WTC11 (cell line): Measurements from ENCODE around the gene CAMTA1. TPM values are rescaled to one million over a fixed set of nuclear protein-coding genes. Genes with fewer than 3 reads are reported as not detected.

Experiments used
- ATAC-seq: fragments of 200-7000 bp; cut with Tn5 transposase; 2 replicates; pipeline ENCODE4 v1.10.0; 2021; ENCODE audit warnings: mild to moderate bottlenecking, moderate library complexity
- CTCF ChIA-PET: fragments of 300-600 bp; sonication (Branson Sonifier 250); formaldehyde crosslinking; loops from one replicate; lab custom pipeline; 2021; ENCODE audit warnings: antibody characterized with exemption; lab: Charles Lee
- POLR2A ChIA-PET: fragments of 350-600 bp; sonication (Branson Sonifier 250); formaldehyde crosslinking; loops from one replicate; lab custom pipeline; 2021; ENCODE audit warnings: antibody characterized with exemption; lab: Charles Lee
- DNase-seq: peaks from one replicate; pipeline ENCODE4 v3.0.0; 2021; ENCODE audit warnings: low spot score
- H3K27ac Mint-ChIP-seq: 2 replicates; pipeline ENCODE4 v1.8.0; 2021; ENCODE audit warnings: mixed read lengths
- H3K27me3 Mint-ChIP-seq: 2 replicates; pipeline ENCODE4 v1.8.0; 2021; ENCODE audit warnings: low read depth, mild to moderate bottlenecking, moderate library complexity, mixed read lengths
- H3K36me3 Mint-ChIP-seq: 2 replicates; pipeline ENCODE4 v1.8.0; 2021; ENCODE audit warnings: mixed read lengths
- H3K4me1 Mint-ChIP-seq: 2 replicates; pipeline ENCODE4 v1.8.0; 2022; ENCODE audit warnings: mixed read lengths
- H3K4me3 Mint-ChIP-seq: 2 replicates; pipeline ENCODE4 v1.8.0; 2021; ENCODE audit warnings: mild to moderate bottlenecking, moderate library complexity, mixed read lengths
- H3K9me3 Mint-ChIP-seq: 2 replicates; pipeline ENCODE4 v1.8.0; 2021; ENCODE audit warnings: mixed read lengths
- ATF2 ChIP-seq: sonication (generic); formaldehyde crosslinking; IDR thresholded peaks from 2 replicates; pipeline ENCODE4 v1.8.1; 2022; ENCODE audit warnings: low read depth, missing genetic modification reagents, borderline replicate concordance
- CBFB ChIP-seq: sonication (generic); formaldehyde crosslinking; IDR thresholded peaks from 2 replicates; pipeline ENCODE4 v1.8.1; 2022; ENCODE audit warnings: mild to moderate bottlenecking, low read depth, missing genetic modification reagents
- GABPB1 ChIP-seq: sonication (generic); formaldehyde crosslinking; IDR thresholded peaks from 2 replicates; pipeline ENCODE4 v1.8.1; 2023; ENCODE audit warnings: mild to moderate bottlenecking, missing genetic modification reagents
- GTF2I ChIP-seq: fragments of 250-450 bp; sonication (Bioruptor Pico); conservative IDR thresholded peaks from 2 replicates; pipeline ENCODE4 v1.4.0; 2021; ENCODE audit warnings: mild to moderate bottlenecking
- HMGA2 ChIP-seq: fragments of 250-450 bp; sonication (Bioruptor Pico); IDR thresholded peaks from 2 replicates; pipeline ENCODE4 v1.4.0; 2021; ENCODE audit warnings: mild to moderate bottlenecking, moderate library complexity
- JUN ChIP-seq: sonication (generic); formaldehyde crosslinking; IDR thresholded peaks from 2 replicates; pipeline ENCODE4 v1.8.0; 2023; ENCODE audit warnings: mild to moderate bottlenecking, missing genetic modification reagents
- RELA ChIP-seq: sonication (generic); formaldehyde crosslinking; IDR thresholded peaks from 2 replicates; pipeline ENCODE4 v1.8.1; 2022; ENCODE audit warnings: missing genetic modification reagents, mild to moderate bottlenecking, borderline replicate concordance
- SMAD3 ChIP-seq: sonication (generic); formaldehyde crosslinking; IDR thresholded peaks from 2 replicates; pipeline ENCODE4 v1.8.0; 2022; ENCODE audit warnings: missing genetic modification reagents, mild to moderate bottlenecking, borderline replicate concordance
- SP1 ChIP-seq: sonication (generic); formaldehyde crosslinking; conservative IDR thresholded peaks from 2 replicates; pipeline ENCODE4 v1.8.1; 2022; ENCODE audit warnings: missing genetic modification reagents
- STAT6 ChIP-seq: sonication (generic); formaldehyde crosslinking; conservative IDR thresholded peaks from 2 replicates; pipeline ENCODE4 v1.8.1; 2023; ENCODE audit warnings: mild to moderate bottlenecking, low read depth, missing genetic modification reagents, moderate library complexity
- TP53 ChIP-seq: sonication (generic); formaldehyde crosslinking; IDR thresholded peaks from 2 replicates; pipeline ENCODE4 v1.8.1; 2023; ENCODE audit warnings: mild to moderate bottlenecking, missing genetic modification reagents
- ZBTB21 ChIP-seq: sonication (generic); formaldehyde crosslinking; IDR thresholded peaks from 2 replicates; pipeline ENCODE4 v1.8.1; 2023; ENCODE audit warnings: mild to moderate bottlenecking, missing genetic modification reagents, borderline replicate concordance
- ZMAT4 ChIP-seq: fragments of 250-450 bp; sonication (Bioruptor Pico); IDR thresholded peaks from 2 replicates; pipeline ENCODE4 v1.9.0; 2021; ENCODE audit warnings: mild to moderate bottlenecking
- ZNF396 ChIP-seq: fragments of 250-450 bp; sonication (Bioruptor Pico); IDR thresholded peaks from 2 replicates; pipeline ENCODE4 v1.8.0; 2021; ENCODE audit warnings: mild to moderate bottlenecking, moderate library complexity, borderline replicate concordance
- ZNF416 ChIP-seq: fragments of 250-450 bp; sonication (Bioruptor Pico); IDR thresholded peaks from 2 replicates; pipeline ENCODE4 v1.9.0; 2021; ENCODE audit warnings: mild to moderate bottlenecking, inconsistent platforms
- total RNA-seq: library from RNA; stranded (reverse); gene quantifications from 3 replicates; pipeline ENCODE4 v1.2.3, GENCODE V29; 2021
- TF ChIP-seq, protein P1 (sequence below): sonication (generic); formaldehyde crosslinking; IDR thresholded peaks from 2 replicates; pipeline ENCODE4 v1.8.0; 2023; ENCODE audit warnings: mild to moderate bottlenecking, missing genetic modification reagents
- TF ChIP-seq, protein P2 (sequence below): sonication (generic); formaldehyde crosslinking; IDR thresholded peaks from 2 replicates; pipeline ENCODE4 v1.8.0; 2022; ENCODE audit warnings: mild to moderate bottlenecking, missing genetic modification reagents
- TF ChIP-seq, protein P3 (sequence below): sonication (generic); formaldehyde crosslinking; IDR thresholded peaks from 2 replicates; pipeline ENCODE4 v1.8.1; 2022; ENCODE audit warnings: mild to moderate bottlenecking, moderate library complexity, missing genetic modification reagents

Gene CAMTA1
- total RNA-seq, 1 experiment from 2014 or later: 86.4 TPM

DNA sequence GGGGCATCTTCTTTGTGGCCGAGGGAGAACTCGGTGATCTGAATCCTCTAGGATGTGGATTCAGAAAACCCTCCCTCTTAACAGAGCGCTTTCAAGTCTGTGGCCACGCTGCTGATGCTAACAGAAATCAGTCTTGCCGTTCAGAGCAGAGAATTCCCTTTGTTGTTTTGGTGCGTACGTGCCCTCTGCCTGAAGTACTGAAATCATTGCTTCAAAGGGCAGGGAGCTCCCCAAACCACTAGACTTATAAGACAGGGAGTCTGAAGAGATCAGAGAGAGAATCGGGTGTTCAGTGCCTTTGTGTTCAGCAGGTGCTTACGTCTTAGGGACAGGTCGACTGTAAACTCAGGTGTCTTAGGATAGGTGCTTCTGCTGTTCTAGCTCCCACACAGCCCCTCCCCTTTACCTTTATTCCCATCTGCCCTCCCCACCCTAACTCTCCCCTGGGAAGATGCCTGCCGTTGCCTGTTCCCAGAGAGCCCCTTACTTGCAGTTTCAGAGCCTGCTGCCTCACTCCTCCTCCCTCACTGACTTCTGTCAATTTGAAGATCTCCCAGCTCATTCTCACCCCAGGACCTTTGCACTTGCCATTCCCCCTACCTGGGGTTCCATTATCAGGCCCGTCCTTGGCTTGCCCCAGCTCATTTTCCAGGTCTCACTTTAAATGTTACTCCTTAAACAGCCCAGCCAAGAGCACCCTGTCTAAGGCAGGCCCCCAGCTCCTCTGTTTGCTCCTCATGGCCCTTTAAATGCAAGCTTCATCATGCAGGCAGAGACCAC, 143.0 kb downstream of the CAMTA1 start:
- ATAC-seq (no peak), DNase-seq (no peak)
- peaks cover 14% of the 10 kb centered on the region for H3K4me1 Mint-ChIP-seq
- TF ChIP-seq ATF2 (CRISPR knock-in tag): no peak
- TF ChIP-seq ZNF416: no peak
- TF ChIP-seq STAT6 (CRISPR knock-in tag): no peak
- TF ChIP-seq CBFB (CRISPR knock-in tag): no peak
- no peak for TF ChIP-seq SMAD3
- TF ChIP-seq HMGA2 (CRISPR knock-in tag): no peak
- no peak for TF ChIP-seq RELA (CRISPR knock-in tag)
- TF ChIP-seq, protein P1, sequence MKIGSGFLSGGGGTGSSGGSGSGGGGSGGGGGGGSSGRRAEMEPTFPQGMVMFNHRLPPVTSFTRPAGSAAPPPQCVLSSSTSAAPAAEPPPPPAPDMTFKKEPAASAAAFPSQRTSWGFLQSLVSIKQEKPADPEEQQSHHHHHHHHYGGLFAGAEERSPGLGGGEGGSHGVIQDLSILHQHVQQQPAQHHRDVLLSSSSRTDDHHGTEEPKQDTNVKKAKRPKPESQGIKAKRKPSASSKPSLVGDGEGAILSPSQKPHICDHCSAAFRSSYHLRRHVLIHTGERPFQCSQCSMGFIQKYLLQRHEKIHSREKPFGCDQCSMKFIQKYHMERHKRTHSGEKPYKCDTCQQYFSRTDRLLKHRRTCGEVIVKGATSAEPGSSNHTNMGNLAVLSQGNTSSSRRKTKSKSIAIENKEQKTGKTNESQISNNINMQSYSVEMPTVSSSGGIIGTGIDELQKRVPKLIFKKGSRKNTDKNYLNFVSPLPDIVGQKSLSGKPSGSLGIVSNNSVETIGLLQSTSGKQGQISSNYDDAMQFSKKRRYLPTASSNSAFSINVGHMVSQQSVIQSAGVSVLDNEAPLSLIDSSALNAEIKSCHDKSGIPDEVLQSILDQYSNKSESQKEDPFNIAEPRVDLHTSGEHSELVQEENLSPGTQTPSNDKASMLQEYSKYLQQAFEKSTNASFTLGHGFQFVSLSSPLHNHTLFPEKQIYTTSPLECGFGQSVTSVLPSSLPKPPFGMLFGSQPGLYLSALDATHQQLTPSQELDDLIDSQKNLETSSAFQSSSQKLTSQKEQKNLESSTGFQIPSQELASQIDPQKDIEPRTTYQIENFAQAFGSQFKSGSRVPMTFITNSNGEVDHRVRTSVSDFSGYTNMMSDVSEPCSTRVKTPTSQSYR (CRISPR knock-in tag): no peak
- TF ChIP-seq GTF2I: no peak
- no peak for TF ChIP-seq JUN (CRISPR knock-in tag)
- H3K36me3 Mint-ChIP-seq: no peaks in the 10 kb centered on the region
- ChIA-PET CTCF (interaction anchor here (1.3 to 1.5 kb wide), 3 partner anchors 114 to 280 kb away, joined by 3 to 4 read pairs (median 3); no protein-coding TSS in a partner anchor), POLR2A (interaction anchor here (0.5 kb wide), 1 partner anchor 24 kb away, joined by 6 read pairs; no protein-coding TSS in a partner anchor)
- no peak overlapping the region for H3K4me3 Mint-ChIP-seq
- peak overlapping the region; percentile 26; the same call in 1 of the 2 replicates for H3K27ac Mint-ChIP-seq
- no peaks in the 10 kb centered on the region for H3K9me3 Mint-ChIP-seq
- no peaks in the 10 kb centered on the region for H3K27me3 Mint-ChIP-seq

GRCh38 chr1:6930732-6931300, 145.6 kb downstream of the CAMTA1 start:
- CTCF ChIA-PET: interaction anchor here (0.6 to 1.0 kb wide), 2 partner anchors 45 to 315 kb away, joined by 3 to 4 read pairs; no protein-coding TSS in a partner anchor
- no peak for TF ChIP-seq JUN (CRISPR knock-in tag)
- TF ChIP-seq ZBTB21 (CRISPR knock-in tag): no peak
- TF ChIP-seq, protein P2, sequence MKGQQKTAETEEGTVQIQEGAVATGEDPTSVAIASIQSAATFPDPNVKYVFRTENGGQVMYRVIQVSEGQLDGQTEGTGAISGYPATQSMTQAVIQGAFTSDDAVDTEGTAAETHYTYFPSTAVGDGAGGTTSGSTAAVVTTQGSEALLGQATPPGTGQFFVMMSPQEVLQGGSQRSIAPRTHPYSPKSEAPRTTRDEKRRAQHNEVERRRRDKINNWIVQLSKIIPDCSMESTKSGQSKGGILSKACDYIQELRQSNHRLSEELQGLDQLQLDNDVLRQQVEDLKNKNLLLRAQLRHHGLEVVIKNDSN (CRISPR knock-in tag): no peak
- no peak for TF ChIP-seq ZNF396 (CRISPR knock-in tag)
- TF ChIP-seq SP1 (CRISPR knock-in tag): no peak
- TF ChIP-seq, protein P3, sequence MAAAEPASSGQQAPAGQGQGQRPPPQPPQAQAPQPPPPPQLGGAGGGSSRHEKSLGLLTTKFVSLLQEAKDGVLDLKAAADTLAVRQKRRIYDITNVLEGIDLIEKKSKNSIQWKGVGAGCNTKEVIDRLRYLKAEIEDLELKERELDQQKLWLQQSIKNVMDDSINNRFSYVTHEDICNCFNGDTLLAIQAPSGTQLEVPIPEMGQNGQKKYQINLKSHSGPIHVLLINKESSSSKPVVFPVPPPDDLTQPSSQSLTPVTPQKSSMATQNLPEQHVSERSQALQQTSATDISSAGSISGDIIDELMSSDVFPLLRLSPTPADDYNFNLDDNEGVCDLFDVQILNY: no peak
- no peak for TF ChIP-seq STAT6 (CRISPR knock-in tag)
- TF ChIP-seq TP53 (CRISPR knock-in tag): no peak
- TF ChIP-seq ZMAT4: no peak
- no peak for TF ChIP-seq GABPB1 (CRISPR knock-in tag)

More at GRCh38 chr1:6930732-6931300, 145.6 kb downstream of the CAMTA1 start:
- H3K27me3 Mint-ChIP-seq: no peaks in the 10 kb centered on the region
- DNase-seq (no peak), ATAC-seq (no peak)
- H3K27ac Mint-ChIP-seq: no peak overlapping the region
- no peak overlapping the region for H3K4me3 Mint-ChIP-seq
- POLR2A ChIA-PET: no interaction called here
- no peaks in the 10 kb centered on the region for H3K9me3 Mint-ChIP-seq
- H3K4me1 Mint-ChIP-seq: peaks cover 6% of the 10 kb centered on the region
- H3K36me3 Mint-ChIP-seq: no peaks in the 10 kb centered on the region
